ENCODE results near the gene ZMPSTE24.

The ZMPSTE24 gene

DNA sequence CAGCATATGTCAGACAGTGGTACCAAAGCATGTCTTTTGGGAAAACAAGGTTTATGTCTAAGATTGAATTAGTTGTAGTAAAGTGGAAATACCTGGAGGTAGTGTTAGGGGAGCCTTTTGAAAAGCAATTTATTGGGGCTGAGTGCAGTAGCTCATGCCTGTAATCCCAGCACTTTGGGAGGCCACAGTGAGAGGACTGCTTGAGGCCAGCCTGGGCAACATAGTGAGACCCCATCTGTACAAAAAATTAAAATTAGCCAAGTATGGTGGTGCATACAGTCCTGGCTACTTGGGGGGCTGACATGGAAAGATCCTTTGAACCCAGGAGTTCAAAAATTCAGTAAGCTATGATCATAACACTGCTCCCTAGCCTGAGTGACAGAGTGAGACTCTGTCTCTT lies 7.3 kb downstream of the ZMPSTE24 start:
- no peak for DNase-seq

DNA sequence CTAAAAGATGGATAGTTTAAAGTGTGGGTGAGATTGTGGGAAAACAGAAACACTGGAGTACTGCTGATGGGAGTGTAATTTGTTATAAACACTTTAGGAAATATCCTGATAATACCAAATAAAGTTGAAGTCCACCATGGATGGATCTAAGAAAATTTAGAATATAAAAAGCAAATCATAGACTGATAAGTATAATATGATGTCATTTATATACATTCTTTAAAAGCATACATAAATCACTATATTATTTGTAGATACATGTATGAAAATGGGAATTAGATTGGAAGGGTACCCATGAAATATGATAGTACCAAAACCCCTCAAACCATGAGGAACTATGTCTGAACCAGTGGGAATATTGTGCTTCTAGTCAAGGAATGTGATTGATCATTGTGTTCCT lies 7.9 kb downstream of the ZMPSTE24 start:
- DNase-seq: no peak

DNA sequence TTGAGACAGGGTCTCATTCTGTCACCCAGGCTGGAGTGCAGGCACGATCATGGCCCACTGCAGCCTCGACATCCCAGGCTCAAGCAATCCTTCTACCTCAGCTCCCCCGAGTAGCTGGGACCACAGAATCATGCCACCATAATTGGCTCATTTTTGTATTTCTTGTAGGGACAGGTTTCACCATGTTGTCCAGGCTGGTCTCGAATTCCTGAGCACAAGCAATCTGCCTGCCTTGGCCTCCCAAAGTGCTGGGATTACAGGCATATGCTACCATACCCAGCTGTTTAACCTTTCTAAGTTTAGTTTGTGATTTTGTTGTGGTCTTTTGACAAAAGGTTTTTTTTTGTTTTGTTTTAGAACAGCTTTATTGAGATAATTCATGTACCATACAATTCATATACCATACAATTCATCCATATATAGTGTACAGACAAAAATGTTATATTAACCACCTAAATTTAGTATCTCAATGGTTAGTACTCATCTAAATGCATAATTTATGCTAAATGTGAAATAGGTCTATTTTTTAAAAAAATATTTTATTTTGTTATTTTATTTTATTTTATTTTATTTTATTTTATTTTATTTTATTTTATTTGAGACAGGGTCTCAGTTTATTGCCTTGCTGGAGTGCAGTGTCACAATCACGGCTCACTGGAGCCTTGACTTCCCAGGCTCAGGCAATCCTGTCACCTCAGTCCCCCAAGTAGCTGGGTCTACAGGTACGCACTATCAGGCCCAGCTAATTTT lies 8.9 kb downstream of the ZMPSTE24 start:
- no peak for DNase-seq

DNA sequence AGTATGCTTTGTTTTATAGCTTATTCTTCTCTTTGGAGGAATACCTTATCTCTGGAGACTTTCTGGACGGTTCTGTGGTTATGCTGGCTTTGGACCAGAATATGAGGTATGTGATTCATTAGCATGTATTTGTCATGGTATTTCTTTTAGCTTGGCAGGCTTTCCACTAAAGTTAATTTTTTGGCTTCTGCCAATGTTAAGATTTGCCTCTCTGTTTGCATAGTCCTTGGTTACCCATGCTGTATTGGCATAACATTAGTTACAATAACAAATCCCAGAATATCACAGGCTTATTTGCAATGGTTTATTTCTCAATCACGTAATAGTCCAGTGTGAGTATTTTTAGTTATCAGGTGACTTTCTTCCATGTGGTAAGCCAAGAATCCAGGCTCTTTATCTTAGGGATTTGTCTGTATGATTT lies 9.7 kb downstream of the ZMPSTE24 start:
- DNase-seq: no peak

DNA sequence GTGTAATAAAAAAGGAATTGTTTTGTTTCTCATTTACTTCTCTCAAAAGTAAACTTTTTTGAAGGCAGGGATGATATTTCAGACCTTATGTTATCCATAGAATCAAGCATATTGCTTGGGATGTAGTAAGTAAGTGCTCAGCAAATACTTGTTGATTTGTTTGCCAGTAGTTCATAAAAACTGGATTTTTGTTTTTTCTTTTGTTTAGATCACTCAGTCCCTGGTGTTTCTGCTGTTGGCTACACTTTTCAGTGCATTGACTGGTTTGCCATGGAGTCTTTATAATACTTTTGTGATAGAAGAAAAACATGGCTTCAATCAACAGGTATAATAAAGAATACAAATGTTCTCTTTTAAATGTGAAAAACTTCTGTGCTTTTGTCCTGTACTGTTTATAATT lies 10.2 kb downstream of the ZMPSTE24 start:
- DNase-seq: no peak

DNA sequence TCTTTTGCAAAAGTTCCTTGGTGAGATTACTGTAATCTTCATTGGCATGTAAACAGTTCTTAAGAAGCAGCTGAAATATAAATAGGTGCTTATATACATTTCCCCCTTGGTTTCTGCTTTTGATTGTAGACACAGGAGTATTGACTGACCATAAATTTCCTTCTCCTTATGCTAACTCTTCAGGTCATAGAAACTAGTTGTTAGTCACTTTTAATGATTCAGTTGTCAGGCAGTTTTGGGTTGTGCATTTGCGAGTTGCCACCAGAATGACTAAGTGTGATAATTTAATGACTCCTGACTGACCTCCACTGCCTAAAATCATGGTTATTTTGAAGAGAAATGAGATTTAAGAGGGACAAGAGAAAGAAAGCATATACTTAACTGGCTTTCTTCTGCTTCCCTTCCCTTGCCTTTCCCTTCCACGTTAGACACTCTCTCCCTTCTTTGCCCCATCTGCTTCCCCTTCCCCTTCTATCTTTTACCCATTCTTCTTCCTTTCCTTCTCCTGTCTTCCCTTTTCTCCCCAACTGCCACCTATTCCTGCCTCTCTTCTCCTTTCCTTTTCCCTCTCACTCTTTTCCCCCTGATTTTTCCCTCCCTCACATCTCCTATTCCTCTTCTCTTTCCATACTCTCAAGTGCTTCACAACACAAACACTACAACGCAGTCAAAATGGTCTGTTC lies 12.3 kb downstream of the ZMPSTE24 start:
- no peak for DNase-seq

DNA sequence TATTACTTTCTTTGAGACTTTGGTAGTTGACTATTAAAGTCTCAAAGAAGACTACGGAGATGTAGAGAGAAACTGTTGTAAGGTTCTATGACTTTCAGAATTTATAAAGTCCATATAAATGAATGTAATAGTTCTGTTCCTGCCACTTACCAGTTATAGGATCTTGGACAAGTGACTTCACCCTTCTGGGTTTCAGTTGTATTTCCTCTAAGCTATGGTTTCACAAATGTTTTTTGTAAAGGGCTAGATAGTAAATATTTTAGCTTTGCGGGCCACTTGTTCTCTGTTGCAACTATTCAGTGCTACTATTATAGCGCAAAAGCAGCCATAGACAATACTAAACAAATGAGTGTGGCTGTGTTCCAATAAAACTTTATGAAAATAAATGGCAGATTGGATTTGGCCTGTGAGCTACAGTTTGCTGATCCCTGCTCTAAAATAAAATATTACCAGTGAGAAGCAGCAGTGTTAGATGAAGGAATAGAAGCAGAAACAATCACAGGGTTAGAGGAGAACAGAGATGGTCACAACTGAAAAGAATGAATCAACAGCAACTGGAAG lies 14.7 kb downstream of the ZMPSTE24 start:
- no peak for DNase-seq

DNA sequence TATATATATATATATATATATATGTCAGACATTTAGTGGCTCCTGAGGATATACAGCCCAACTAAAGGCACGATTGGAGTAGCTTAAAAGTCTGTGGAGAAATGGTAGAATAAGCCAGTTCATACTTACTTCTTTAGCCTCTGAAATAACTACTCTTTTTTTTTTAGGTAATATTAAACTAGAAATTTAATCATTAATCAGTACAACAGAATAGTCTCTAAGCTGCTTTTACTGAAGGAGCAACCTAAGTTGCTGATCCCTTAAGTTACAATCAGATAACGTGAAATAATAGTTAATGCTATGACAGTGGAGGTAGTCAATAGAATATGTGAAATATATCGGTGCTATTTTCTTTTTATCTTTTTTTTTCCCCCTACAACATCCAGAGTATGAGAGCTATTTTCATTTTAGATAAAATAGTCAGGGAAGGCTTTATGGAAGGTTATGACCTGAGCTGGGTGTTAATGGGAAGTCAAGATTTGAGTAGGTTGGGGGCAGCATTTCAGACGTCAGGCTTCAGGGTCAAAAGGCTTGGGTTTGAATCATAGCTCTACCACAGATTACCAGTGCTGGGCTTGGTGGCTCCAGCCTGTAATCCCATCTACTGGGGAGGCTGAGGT lies 15.6 kb downstream of the ZMPSTE24 start:
- DNase-seq: no peak

DNA sequence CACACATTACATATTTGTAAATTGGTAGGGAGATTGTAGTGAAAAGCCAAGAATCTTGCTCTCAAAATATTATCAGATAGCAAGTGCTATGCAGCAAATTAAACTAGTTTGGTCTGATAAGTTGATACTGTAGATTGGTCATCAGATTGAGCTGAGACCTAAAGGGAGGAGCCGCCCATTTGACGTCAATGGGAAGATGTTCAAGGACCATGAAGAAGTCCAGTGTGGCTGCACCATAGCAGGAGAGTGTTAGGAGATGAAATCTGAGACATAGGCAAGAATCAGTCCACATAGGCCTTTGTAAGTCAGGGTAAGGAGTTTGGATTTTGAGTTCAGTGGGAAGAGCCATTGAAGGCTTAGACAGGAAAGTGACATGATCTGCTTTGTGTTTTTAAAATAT lies 16.3 kb downstream of the ZMPSTE24 start:
- no peak for DNase-seq

DNA sequence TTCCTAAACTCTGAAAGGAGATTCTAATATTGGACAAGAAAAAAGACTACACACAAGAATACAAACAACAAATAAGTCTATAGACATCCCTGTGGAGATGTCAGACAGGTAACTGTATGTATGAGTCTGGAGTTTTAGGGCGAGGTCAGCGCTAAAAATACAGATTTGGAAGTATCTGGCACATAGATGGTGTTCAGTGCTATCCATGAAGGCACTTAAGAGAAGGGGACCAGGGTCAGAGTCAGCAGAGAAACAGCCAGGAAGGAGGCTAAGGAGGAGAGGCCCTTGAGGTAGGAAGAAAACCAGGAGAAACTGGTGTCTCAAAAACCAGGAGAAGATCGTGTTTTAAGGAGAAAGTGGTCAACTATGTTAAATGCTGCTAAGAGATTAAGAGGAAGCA lies 18.1 kb downstream of the ZMPSTE24 start:
- DNase-seq: no peak

DNA sequence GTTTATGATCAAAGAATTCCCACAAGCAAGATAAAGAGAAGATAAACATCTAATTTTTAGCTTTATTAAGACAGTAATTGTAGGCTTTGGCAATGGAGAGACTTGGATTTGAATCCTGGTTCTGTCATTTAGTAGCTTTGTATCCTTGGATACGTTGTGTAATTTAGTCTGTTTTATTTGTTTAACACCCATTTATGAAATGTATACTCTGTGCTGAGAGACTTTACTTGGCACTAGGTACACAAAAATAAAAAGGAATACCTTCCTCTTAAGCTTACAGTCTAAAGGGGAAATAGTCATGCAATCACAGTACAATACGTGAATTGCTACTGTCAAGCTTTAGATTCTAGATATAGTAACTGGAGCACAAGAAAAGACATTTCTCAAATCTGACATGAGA lies 23.8 kb downstream of the ZMPSTE24 start:
- DNase-seq: no peak

DNA sequence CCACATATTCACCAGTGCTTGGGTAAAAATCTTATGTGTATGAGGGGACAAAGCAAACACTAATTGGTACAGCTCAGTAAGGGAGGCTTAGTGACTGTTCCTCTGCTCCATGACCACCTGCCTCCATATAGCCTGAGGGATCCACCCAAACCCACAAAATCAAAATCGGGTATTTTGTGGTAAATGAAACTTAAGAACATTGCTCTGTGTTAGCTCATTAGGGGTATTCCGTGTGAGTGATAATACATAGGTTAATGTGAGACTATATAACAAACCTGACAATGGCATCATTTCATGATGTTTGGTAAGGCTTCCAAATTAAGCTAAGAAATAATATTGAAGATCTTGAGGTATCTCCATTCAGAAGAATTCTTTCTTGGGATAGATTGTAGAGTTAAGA lies 33.3 kb downstream of the ZMPSTE24 start:
- no peak for DNase-seq

DNA sequence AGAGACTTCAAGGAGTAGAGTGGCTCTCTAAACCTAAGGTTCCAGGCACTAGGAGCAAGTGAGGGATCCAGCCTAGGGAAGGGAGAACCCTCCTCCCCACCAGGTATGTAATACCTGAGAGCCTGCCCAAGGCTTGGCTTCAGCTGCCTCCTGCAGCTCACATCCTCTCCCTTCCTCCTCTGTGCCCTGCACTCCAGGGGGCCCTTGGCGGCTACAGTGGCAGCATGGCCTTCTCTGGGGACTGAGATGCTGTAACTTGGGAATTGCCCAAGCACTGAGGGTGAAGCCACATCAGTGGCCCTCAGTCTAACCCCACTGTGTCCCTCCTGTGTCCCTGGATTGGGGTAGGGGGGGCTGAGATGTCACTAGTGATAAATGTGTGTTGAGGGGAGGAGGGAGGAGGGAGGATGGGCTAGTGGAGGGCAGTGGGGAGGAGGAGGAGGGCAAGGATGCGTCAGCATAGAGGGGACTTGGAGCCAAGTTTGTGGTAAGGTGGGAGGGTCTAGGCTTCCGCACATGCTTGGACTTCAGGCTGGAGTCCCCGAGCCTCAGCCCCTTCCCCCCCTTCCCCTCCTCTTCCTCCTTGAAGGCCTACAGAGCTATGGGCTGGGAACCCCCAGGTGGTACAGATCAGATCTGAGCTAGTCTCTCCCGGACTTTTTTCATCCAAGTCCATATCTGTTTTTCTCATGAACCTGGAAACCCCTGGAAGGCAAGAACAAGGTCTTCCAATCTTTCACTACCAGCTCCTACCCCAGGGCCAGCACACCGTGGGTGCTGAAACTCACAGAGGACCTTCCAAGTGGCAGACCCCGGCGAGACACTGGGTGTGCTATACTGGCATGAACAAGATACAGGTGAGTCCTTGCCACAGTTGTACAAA lies 41.6 kb downstream of the ZMPSTE24 start:
- no peak for DNase-seq

DNA sequence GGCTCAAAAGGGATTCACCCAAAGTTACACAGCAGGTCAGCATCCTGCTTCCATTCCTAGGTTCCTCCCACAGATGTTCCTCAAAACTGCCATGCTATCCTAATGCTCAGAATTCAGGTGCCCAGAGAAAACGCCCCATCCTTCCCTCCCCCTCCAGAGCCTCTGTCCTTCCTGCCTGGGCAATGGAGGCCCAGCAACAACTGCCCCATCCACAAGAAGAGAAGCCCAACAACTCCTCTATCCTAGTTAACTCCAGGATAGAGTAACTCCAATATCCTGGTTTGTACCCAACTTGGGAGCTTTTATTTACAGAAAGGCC lies 42.2 kb downstream of the ZMPSTE24 start:
- no peak for DNase-seq

DNA sequence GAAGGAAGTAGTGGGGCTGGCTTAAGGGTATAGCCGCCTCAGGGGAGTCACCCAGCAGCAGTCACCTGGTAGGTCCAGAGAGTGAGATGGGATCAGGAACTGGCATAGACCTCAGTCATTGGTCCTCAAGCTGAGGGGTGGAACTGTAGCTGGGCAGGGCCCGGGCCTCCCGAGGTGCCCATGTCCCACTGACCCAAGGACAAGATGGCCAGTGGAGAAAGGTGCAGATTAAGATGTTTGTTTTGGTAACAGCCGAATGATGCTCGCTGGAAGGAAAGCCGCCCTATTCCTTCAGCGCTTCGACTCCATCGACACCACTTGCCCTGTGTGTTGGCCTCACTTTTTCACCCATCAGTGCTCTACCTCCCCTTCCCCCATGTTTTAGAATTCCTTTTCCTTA lies 42.6 kb downstream of the ZMPSTE24 start:
- no peak for DNase-seq

DNA sequence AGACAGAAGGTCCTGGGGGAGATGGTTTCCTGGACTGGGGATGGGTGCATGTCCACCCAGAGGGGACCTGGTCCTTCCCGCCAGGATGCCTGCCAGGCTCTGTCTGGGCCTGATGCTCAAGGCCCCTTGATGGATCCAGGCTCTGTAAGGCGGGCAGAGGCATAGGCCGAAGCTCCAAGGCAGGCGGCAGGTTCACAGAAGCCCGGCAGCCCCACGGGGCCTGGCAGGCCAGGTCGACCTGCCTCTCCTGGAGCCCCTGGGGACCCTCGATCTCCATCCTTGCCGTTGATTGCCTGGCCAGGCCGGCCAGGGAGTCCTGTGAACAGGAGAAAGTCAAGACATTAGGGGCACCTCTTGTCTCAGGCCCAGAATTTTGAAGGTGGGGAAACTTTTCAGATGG lies 43.0 kb downstream of the ZMPSTE24 start:
- DNase-seq: no peak

DNA sequence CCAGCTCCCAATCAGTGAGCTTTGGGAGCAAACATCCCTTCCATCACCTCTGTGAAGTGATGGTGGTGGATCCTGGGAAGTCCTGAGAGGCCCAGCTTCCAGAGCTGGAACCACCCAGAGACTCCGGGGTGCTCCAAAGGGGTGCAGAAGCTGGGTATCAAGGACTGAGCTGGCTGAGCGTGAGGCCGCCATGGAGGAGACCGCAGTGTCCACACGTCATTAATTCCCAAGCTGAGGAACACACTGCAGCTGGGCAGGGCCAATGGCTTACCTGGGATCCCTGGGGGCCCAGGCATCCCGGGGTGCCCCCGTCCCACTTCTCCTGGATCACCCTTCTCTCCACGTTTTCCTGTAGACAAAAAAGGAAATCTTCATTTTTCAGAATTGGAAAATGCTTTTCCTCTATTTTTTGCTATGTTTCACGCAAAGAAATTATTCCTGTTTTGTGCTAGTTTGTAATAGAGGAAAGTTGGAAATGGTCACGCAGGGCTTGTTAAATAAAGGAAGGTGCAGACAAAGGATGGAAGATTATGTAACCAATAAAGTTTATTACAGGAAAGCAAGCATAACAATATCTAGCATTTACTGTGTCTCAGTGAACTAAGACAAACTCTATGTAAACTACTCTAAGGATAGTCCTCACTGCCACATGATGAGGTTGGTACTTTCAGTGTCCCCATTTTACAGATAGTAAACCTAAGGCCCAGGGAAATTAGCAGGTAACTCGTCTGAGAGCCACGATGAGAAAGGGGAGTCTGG lies 43.7 kb downstream of the ZMPSTE24 start:
- DNase-seq: no peak

DNA sequence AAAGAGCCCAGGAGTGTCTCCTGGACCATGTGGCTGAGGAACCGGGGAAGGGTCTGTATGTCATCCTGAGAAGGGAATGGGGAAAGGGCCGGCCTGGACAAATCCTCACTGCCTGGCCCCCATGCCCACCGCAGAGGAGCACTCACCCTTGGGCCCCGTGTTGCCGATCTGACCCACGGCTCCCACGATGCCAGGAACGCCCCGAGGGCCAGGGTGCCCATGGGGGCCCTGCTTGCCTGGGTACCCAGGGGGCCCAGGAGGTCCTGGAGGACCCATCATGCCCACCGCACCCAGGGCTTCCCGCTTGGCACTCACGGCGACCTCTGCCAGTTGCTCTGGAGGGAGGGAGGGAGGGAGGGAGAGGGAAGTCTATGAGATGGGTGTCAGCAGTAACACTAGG lies 44.4 kb downstream of the ZMPSTE24 start:
- DNase-seq: no peak

DNA sequence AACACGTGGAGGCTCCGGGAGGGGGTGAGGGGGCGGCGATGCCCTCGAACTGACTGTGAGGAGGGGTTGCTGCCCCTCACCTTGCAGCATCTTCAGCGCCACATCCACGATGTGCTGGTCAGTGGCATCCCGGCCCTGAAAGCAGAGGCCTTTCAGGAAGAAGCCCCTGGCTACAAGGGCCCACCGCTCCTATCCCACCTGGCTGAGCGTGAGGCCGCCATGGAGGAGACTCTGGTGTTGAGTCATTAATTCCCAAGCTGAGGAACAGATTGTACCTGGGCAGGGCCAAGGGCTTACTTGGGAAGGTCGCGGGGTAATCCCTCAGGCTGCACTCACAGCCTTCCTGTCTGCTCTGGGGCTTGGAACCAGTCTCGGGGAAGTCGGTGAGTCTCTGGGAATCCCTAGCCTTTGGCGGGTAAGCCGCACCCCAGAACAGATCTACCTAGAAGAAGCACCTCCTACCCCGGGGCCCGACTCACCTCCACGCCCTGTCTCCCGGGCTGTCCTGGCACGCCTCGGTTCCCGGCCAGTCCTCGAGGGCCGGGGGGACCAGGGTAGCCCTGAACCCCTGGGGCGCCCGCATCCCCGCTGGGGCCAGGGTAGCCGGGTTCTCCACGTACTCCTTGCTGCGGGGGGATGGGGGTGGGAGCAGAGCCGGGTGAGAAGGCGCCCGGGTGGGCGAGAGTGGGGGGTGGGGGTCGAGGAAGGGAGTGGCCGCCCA lies 45.2 kb downstream of the ZMPSTE24 start:
- DNase-seq: no peak

DNA sequence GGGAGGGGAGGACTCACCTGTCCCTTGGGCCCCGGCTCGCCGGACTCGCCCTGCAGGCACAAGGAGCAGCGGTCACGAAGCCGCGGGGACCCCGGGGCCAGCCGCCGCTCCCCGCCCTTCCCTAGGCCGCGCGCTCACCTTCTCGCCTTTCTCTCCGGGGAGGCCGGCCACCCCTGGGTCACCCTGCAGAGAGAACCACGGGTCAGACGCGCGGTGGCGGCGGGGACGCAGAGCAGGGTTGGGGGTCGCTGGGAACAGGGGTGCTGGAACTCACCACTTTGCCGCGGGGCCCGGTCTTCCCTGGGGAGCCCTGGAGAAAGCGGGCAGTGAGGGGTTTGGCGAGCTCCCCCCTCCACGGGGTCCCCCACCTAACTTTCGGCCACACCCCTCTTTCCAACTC lies 45.8 kb downstream of the ZMPSTE24 start:
- DNase-seq: no peak

DNA sequence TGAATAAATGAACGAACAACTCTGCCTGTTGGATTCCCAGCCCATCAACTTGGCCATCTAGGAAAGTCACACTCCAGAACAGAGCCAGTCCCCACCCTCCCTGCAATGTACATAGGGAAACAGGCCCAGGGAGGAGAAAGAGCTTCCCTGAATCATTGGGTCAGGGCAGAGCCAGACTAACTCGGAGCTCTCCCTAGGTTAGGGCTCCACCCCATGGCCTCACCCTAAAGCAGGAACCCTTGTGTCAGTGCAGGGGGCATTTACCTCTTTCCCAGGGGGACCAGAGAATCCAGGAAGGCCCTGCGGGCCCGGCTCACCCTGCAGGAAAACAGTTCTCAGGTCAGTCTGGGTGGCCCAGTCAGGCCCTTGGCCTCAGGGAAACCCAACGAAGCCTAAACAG lies 47.4 kb downstream of the ZMPSTE24 start:
- DNase-seq: no peak

DNA sequence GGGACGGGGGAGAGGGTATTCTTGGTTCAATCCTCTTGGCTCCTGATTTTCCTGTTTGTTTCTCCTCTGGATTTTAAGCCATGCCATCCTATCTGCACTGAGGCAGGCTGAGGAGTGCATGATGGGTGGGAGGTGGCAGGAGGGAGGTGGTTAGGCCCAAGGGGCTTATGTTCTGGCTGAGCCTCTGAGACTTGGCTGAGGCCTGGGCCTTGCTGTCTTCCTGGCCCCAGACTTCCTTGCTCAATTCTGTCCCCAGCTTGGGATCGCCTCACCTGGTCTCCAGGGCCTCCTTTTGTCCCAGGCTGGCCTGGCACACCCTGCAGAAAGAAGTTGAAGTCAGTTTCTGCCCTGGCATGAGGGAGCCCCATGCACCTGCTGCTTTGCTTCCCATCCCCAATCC lies 47.8 kb downstream of the ZMPSTE24 start:
- DNase-seq: no peak
